Parathyroid adenoma (tissue), 2 donors: Measurements from ENCODE around the gene CBARP.

Experiments used
- H2AFZ ChIP-seq: fragments of 300-600 bp; sonication (generic); one replicate; pipeline ENCODE4 v1.7.0; 2017; ENCODE audit warnings: antibody characterized with exemption, mild to moderate bottlenecking
- H3K27ac ChIP-seq: fragments of 300-600 bp; sonication (generic); one replicate; pipeline ENCODE4 v1.7.0; 2017
- H3K27me3 ChIP-seq: fragments of 300-600 bp; sonication (generic); one replicate; pipeline ENCODE4 v1.7.0; 2017; ENCODE audit warnings: low read length; ENCODE audit not compliant: control insufficient read depth, insufficient read depth
- H3K36me3 ChIP-seq: fragments of 300-600 bp; sonication (generic); one replicate; pipeline ENCODE4 v1.7.0; 2017; ENCODE audit warnings: low read length; ENCODE audit not compliant: control insufficient read depth, insufficient read depth
- H3K4me1 ChIP-seq: fragments of 300-600 bp; sonication (generic); one replicate; pipeline ENCODE4 v1.7.0; 2017; ENCODE audit warnings: control low read depth
- H3K4me2 ChIP-seq: fragments of 300-600 bp; sonication (generic); one replicate; pipeline ENCODE4 v1.7.0; 2017; ENCODE audit warnings: low read length
- H3K4me3 ChIP-seq: fragments of 300-600 bp; sonication (generic); one replicate; pipeline ENCODE4 v1.7.0; 2017; ENCODE audit warnings: low read depth, low read length
- H3K79me2 ChIP-seq: fragments of 300-600 bp; sonication (generic); one replicate; pipeline ENCODE4 v1.7.0; 2017; ENCODE audit warnings: control low read depth
- H3K9ac ChIP-seq: fragments of 300-600 bp; sonication (generic); one replicate; pipeline ENCODE4 v1.7.0; 2017; ENCODE audit warnings: mild to moderate bottlenecking
- H3K9me3 ChIP-seq: fragments of 300-600 bp; sonication (generic); one replicate; pipeline ENCODE4 v1.7.0; 2017; ENCODE audit warnings: low read length; ENCODE audit not compliant: control insufficient read depth
- TF ChIP-seq, protein P1 (sequence below): fragments of 300-600 bp; sonication (generic); IDR thresholded peaks from one replicate; pipeline ENCODE4 v1.7.0; 2017; ENCODE audit warnings: antibody characterized with exemption, mild to moderate bottlenecking
- donor health status: primary hyperparathyroidism.

Gene CBARP

DNA sequence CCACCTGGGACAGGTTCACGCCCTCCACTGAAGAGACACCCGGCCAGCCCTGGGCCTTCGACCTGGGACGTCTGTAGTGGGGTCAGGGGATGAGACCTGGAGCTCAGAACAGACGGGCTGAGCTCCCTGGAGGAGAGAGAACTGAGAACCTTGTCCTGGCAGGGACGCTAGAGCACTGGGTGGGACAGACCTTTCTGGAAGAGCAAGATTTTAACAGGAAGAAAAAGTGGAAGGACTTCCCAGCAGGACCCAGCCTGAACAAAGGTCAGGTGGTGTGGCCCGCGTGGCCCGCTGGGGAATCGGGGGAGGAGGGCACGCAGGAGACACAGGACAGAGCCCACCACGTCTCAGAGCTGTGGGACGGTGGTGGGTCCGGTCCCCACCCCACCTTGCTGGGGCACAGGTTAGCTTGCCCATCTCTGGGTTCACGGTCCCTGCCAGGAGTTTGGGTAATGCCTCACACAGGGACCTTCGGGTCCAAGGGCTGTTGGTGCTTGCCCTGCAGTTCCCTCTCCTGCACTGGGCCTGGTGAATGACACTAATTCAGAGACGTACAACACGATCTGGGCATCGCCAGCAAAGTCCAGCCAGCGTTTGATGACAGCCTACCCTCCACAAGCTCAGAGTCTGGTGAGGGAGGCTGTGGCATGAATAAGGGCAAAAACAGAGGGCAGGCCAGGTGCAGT lies 46.6 kb upstream of the CBARP start:
- Histone ChIP-seq H3K27me3 (no peaks in the 10 kb centered on the region), H3K4me2 (no peak overlapping the region), H3K4me3 (no peak overlapping the region), H3K79me2 (no peaks in the 10 kb centered on the region), H3K36me3 (no peaks in the 10 kb centered on the region), H3K9me3 (no peaks in the 10 kb centered on the region), H3K9ac (no peak overlapping the region), H3K4me1 (peaks cover 8% of the 10 kb centered on the region), H3K27ac (no peak overlapping the region), H2AFZ (no peak overlapping the region)
- TF ChIP-seq, protein P1, sequence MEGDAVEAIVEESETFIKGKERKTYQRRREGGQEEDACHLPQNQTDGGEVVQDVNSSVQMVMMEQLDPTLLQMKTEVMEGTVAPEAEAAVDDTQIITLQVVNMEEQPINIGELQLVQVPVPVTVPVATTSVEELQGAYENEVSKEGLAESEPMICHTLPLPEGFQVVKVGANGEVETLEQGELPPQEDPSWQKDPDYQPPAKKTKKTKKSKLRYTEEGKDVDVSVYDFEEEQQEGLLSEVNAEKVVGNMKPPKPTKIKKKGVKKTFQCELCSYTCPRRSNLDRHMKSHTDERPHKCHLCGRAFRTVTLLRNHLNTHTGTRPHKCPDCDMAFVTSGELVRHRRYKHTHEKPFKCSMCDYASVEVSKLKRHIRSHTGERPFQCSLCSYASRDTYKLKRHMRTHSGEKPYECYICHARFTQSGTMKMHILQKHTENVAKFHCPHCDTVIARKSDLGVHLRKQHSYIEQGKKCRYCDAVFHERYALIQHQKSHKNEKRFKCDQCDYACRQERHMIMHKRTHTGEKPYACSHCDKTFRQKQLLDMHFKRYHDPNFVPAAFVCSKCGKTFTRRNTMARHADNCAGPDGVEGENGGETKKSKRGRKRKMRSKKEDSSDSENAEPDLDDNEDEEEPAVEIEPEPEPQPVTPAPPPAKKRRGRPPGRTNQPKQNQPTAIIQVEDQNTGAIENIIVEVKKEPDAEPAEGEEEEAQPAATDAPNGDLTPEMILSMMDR: no peak

DNA sequence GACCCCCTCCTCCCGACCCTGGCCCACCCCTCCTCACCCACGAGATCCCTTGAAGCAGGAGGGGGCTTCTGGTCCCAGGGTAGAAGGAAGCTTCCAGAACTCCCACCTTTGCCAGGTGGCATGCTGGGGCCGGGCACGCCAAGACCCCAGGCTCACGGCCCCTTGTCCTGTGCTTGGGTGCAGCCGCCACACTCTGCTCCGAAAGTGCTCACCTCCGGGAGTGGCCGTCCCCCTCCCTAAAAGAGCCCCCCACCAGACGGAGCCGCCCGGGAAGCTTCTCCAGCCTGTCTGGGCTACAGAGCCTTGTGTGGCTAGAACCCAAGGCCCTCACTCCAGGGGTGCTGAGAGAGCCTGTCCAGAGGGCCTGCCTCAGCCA lies 46.1 kb upstream of the CBARP start:
- Histone ChIP-seq H2AFZ (no peak overlapping the region), H3K4me2 (no peak overlapping the region), H3K79me2 (no peaks in the 10 kb centered on the region), H3K27ac (no peak overlapping the region), H3K27me3 (no peaks in the 10 kb centered on the region), H3K36me3 (no peaks in the 10 kb centered on the region), H3K4me3 (no peak overlapping the region), H3K9ac (no peak overlapping the region), H3K4me1 (peaks cover 8% of the 10 kb centered on the region), H3K9me3 (no peaks in the 10 kb centered on the region)
- TF ChIP-seq, protein P1: no peak

DNA sequence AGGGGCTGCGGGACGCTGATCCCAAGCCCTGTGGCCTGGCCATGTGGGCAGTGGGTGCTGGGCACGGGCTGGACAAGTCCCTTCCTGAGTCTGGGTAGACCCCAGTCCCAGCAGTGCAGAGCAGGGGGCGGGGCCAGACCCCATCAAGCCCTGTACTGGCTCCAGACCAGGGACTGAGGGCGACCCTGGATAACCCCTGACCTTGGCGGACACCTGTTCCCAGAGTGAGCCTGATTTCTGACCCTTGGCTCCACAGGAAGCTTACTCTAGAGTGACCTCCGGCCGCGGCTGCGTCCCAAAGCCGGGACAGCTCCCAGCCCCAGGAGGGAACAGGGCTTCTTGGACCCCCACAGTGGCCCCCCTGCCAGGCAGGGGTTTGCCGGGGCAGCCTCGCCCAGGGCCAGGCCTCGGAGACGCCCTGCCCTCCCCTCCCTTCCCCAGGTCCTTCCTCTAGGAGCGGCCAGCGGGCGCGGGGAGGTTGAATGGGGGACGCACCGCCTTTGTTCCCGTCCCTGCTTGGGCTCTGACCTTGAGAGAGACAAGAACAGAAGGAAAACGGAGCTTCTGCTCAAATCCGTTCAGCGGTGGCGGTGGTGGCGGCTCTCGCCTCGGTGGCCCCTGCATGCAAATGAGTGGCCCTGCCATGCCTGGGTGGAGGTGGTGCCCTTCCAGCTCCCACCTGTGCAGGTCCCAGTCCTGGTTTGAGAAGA lies 45.6 kb upstream of the CBARP start:
- H3K4me2 ChIP-seq: no peak overlapping the region
- no peak overlapping the region for H3K9ac ChIP-seq
- no peaks in the 10 kb centered on the region for H3K9me3 ChIP-seq
- peaks cover 8% of the 10 kb centered on the region for H3K4me1 ChIP-seq
- no peak overlapping the region for H3K4me3 ChIP-seq
- H3K27me3 ChIP-seq: no peaks in the 10 kb centered on the region
- H3K27ac ChIP-seq: no peak overlapping the region
- no peaks in the 10 kb centered on the region for H3K36me3 ChIP-seq
- no peaks in the 10 kb centered on the region for H3K79me2 ChIP-seq
- TF ChIP-seq, protein P1: no peak
- H2AFZ ChIP-seq: no peak overlapping the region

DNA sequence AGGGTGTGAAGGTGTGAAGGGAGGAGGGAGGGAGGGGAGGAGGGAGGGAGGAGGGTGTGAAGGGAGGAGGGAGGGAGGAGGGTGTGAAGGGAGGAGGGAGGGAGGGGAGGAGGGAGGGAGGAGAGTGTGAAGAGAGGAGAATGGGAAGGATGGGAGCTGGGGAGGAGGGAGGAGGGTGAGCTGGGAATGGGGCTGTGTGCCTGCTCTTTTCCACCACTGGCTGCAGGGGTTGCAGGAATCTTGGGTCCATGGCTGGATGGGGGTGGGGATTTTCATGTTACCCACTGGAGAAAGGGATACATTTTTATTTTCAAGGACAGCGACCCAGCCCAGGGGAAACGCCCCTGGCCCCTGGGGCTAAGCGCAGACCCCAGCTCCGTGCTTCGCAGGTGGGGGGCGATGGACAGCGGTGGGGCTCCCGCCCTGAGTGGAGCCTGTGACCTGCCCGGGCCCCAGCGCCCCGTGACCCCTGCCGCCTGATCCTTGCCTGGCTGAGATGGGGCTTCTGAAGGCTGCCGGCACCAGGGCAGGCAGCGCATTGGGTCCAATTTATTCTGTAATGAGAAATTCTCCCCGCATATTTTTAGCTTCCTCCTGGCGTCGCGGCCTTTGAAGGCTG lies 44.9 kb upstream of the CBARP start:
- Histone ChIP-seq H3K36me3 (no peaks in the 10 kb centered on the region), H3K27ac (no peak overlapping the region), H3K27me3 (no peaks in the 10 kb centered on the region)

More for the DNA sequence above, 44.9 kb upstream of the CBARP start:
- no peaks in the 10 kb centered on the region for H3K79me2 ChIP-seq
- H2AFZ ChIP-seq: no peak overlapping the region
- TF ChIP-seq, protein P1: no peak
- H3K9me3 ChIP-seq: no peaks in the 10 kb centered on the region
- H3K4me2 ChIP-seq: no peak overlapping the region
- H3K9ac ChIP-seq: no peak overlapping the region
- H3K4me1 ChIP-seq: peaks cover 5% of the 10 kb centered on the region
- H3K4me3 ChIP-seq: no peak overlapping the region
